GM12872 (cell line): ENCODE results near the gene SAFB.

Experiments
- CTCF ChIP-seq: IDR thresholded peaks from 3 replicates; pipeline ENCODE4 v1.5.1; 2011; ENCODE audit warnings: low read depth, mild to moderate bottlenecking, low read length, moderate library complexity; ENCODE audit not compliant: insufficient read depth

Gene SAFB

GRCh38 chr19:5695649-5696195 lies 72.8 kb downstream of the SAFB start:
- no peak for TF ChIP-seq CTCF

- no peak for TF ChIP-seq CTCF
These were observed 73.5 kb downstream of the SAFB start for GRCh38 chr19:5696196-5697021.

- no peak for TF ChIP-seq CTCF
These were observed 74.4 kb downstream of the SAFB start for GRCh38 chr19:5697022-5697889.

- no peak for TF ChIP-seq CTCF
These were observed 75.2 kb downstream of the SAFB start for GRCh38 chr19:5697890-5698634.

GRCh38 chr19:5698635-5699422 lies 75.9 kb downstream of the SAFB start:
- no peak for TF ChIP-seq CTCF

GRCh38 chr19:5700455-5701092 lies 77.7 kb downstream of the SAFB start:
- no peak for TF ChIP-seq CTCF
